Fibroblast of skin of back (primary cell): ENCODE measurements around the gene ARL6IP4.

Experiments
- DNase-seq: peaks from one replicate; pipeline ENCODE4 v3.0.0-alpha.2; 2013

ARL6IP4 gene

GRCh38 chr12:122978507-122978955 is 1.9 kb upstream of the ARL6IP4 start:
- no peak for DNase-seq

GRCh38 chr12:122979001-122979907 is 1.2 kb upstream of the ARL6IP4 start:
- DNase-seq, result no peak

- DNase-seq, result no peak
Measured at GRCh38 chr12:122979908-122980182, 636 bp upstream of the ARL6IP4 start.

- DNase-seq, result no peak
Measured at GRCh38 chr12:122981036-122981471, 573 bp downstream of the ARL6IP4 start.

- DNase-seq, result no peak
Measured at GRCh38 chr12:122981587-122982476, 1.4 kb downstream of the ARL6IP4 start.

- no peak for DNase-seq
Measured at GRCh38 chr12:122982477-122982815, 2.0 kb downstream of the ARL6IP4 start.

GRCh38 chr12:122982963-122983788 is 2.7 kb downstream of the ARL6IP4 start:
- DNase-seq, result no peak

GRCh38 chr12:122983789-122984515 is 3.5 kb downstream of the ARL6IP4 start:
- DNase-seq, result no peak

- no peak for DNase-seq
Measured at GRCh38 chr12:122984612-122985337, 4.3 kb downstream of the ARL6IP4 start.

GRCh38 chr12:122985338-122986257 is 5.1 kb downstream of the ARL6IP4 start:
- no peak for DNase-seq

GRCh38 chr12:122986258-122986871 is 5.9 kb downstream of the ARL6IP4 start:
- no peak for DNase-seq

GRCh38 chr12:122987086-122987951 is 6.8 kb downstream of the ARL6IP4 start:
- no peak for DNase-seq

- no peak for DNase-seq
Measured at GRCh38 chr12:122988036-122988435, 7.6 kb downstream of the ARL6IP4 start.

GRCh38 chr12:122988612-122989212 is 8.2 kb downstream of the ARL6IP4 start:
- DNase-seq, result no peak

- DNase-seq, result no peak
Measured at GRCh38 chr12:122989225-122989839, 8.9 kb downstream of the ARL6IP4 start.

- DNase-seq, result no peak
Measured at GRCh38 chr12:122989874-122990419, 9.5 kb downstream of the ARL6IP4 start.

- no peak for DNase-seq
Measured at GRCh38 chr12:122990561-122990960, 10.1 kb downstream of the ARL6IP4 start.
